H1 (cell line): Measurements from ENCODE around the gene TBRG4. TPM values are rescaled to one million over a fixed set of nuclear protein-coding genes. Genes with fewer than 3 reads are reported as not detected.

Experiments
- ASH2L ChIP-seq: fragments of 200-600, 300-600 bp; sonication (generic); IDR thresholded peaks from one replicate; pipeline ENCODE4 v1.7.1; 2017; ENCODE audit warnings: low read length
- GTF2F1 ChIP-seq: IDR thresholded peaks from 2 replicates; pipeline ENCODE4 v1.6.1; 2012; ENCODE audit warnings: low read depth, low read length, improper control_type of control experiment, borderline replicate concordance
- PHF8 ChIP-seq: fragments of 200-600 bp; sonication (generic); conservative IDR thresholded peaks from 2 replicates; pipeline ENCODE4 v1.7.1; 2012; ENCODE audit warnings: low read depth, mild to moderate bottlenecking, inconsistent platforms, low read length, moderate library complexity
- SAP30 ChIP-seq: fragments of 300-600 bp; sonication (generic); IDR thresholded peaks from 2 replicates; pipeline ENCODE4 v1.7.1; 2012; ENCODE audit warnings: low read length, moderate library complexity, mild to moderate bottlenecking, inconsistent platforms; ENCODE audit not compliant: insufficient read depth, insufficient replicate concordance
- TEAD4 ChIP-seq: IDR thresholded peaks from 2 replicates; pipeline ENCODE4 v1.6.1; 2012; ENCODE audit warnings: low read depth, low read length, inconsistent platforms, mixed read lengths
- ZNF274 ChIP-seq: IDR thresholded peaks from 2 replicates; pipeline ENCODE4 v1.7.0; 2012; ENCODE audit warnings: low read length, borderline replicate concordance; ENCODE audit errors: extremely low read depth
- polyA plus RNA-seq, 7 experiments: library from polyadenylated mRNA; depleted of rRNA in 3 of 7; stranded (reverse) in 5 of 7; unstranded in 2 of 7; fragments of >200 nt in 5 of 7; fragments of 200-250 nt in 2 of 7; gene quantifications; 1 replicate in 5 of 7; 2 replicates in 1 of 7; 4 replicates in 1 of 7; pipeline versions ENCODE4 v1.2.1 to v1.2.3, GENCODE V29; 2011 to 2013; ENCODE audit warnings: missing spikeins in 2 of 7, mixed read lengths in 2 of 7
- total RNA-seq: library from RNA; stranded (reverse); fragmentation: NEBNext Ultra II Directional; extraction: Animal tissue kit (Norgen Biotek cat#: 25700); gene quantifications from 2 replicates; pipeline ENCODE4 v1.2.1, GENCODE V29; 2021

The TBRG4 gene
- total and polyA plus RNA-seq, 2 of the 8 experiments (the other 6 are each of a cell fraction or from before 2014, with no cell fraction given) = 110 to 137 TPM

- TF ChIP-seq SAP30 (no peak), ASH2L (no peak), GTF2F1 (no peak), PHF8 (no peak), TEAD4 (no peak), ZNF274 (no peak)
- TF ChIP-seq, all 59 proteins: peak for 0
These were observed 32.1 kb upstream of the TBRG4 start (continued) for GRCh38 chr7:45143616-45144015.
